SK-N-SH treated with all-trans-retinoic acid at 6 μM for 48 hours (cell line): ENCODE data around the gene STOM.
A peak's percentile ranks its signal among the peaks of the same experiment; 100 is the strongest.

Experiments used
- ATAC-seq: fragments of 200-7000 bp; cut with Tn5 transposase; 3 replicates; pipeline ENCODE4 v1.9.1; 2020; ENCODE audit warnings: mild to moderate bottlenecking, moderate library complexity
- ISL1 ChIP-seq: fragments of 250-450 bp; sonication (Bioruptor Pico); IDR thresholded peaks from 2 replicates; pipeline ENCODE4 v2.1.2; 2022; ENCODE audit warnings: mild to moderate bottlenecking, moderate library complexity
- ZNF70 ChIP-seq: fragments of 450-650 bp; formaldehyde crosslinking; IDR thresholded peaks from 2 replicates; pipeline ENCODE4 v1.5.0; 2020; ENCODE audit warnings: mild to moderate bottlenecking, moderate library complexity
- TF ChIP-seq, protein P1 (sequence below): fragments of 250-450 bp; sonication (Bioruptor Pico); IDR thresholded peaks from 2 replicates; pipeline ENCODE4 v1.8.0; 2020; ENCODE audit warnings: mild to moderate bottlenecking, moderate library complexity, borderline replicate concordance

The STOM gene

DNA sequence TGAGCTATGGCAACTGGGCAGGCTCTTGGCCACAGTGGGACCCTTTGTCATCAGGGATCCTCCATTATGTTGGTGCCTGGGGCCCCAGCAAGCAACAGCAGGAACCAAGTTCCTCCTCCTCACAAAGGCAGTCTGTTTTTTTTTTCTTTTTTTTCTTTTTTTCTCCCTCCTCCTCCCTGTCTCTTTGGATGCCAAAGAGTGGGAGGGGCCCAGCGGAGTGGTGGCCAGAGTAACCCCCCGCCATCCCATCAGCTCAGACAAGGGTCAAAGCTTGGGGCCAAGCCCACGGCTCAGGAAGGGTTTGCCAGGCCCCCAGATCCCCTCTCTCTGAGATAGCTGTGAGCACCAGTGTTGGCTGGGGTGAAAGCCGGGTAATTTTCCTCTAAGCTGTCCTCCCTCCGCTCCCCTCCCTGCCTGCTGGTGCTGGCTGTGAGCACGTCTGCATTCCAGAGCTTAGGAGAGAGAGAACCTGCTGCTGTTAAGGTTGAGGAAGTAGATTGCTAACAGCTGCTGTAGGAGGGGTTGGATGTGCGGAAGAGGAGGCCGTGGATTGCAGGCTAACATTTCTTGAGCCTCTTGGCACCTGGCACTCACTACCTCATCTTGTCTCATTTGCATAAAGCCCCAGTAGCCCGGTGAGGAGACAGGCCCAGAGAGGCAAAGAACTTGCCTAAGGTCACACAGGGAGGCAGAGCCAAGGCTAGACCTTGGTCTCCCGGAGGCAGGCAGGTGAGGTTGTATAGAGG is 80.9 kb downstream of the STOM start:
- TF ChIP-seq ZNF70 (CRISPR knock-in tag) (no peak), ISL1 (CRISPR knock-in tag) (peak; percentile 8; the same call in 1 of the 2 replicates)
- TF ChIP-seq, protein P1, sequence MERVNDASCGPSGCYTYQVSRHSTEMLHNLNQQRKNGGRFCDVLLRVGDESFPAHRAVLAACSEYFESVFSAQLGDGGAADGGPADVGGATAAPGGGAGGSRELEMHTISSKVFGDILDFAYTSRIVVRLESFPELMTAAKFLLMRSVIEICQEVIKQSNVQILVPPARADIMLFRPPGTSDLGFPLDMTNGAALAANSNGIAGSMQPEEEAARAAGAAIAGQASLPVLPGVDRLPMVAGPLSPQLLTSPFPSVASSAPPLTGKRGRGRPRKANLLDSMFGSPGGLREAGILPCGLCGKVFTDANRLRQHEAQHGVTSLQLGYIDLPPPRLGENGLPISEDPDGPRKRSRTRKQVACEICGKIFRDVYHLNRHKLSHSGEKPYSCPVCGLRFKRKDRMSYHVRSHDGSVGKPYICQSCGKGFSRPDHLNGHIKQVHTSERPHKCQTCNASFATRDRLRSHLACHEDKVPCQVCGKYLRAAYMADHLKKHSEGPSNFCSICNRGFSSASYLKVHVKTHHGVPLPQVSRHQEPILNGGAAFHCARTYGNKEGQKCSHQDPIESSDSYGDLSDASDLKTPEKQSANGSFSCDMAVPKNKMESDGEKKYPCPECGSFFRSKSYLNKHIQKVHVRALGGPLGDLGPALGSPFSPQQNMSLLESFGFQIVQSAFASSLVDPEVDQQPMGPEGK, result no peak
- peak; percentile 72 for ATAC-seq
